Fibroblast of mammary gland (primary cell): ENCODE measurements around the gene MTFP1.

ENCODE experiments used
- DNase-seq: peaks from one replicate; pipeline ENCODE4 v3.0.0-alpha.2; 2010; ENCODE audit warnings: low read depth
- H3K4me3 ChIP-seq: 2 replicates; pipeline ENCODE4 v1.5.1; 2011; ENCODE audit warnings: low read depth, mild to moderate bottlenecking, low read length, moderate library complexity; ENCODE audit not compliant: control insufficient read depth
- CTCF ChIP-seq: conservative IDR thresholded peaks from 2 replicates; pipeline ENCODE4 v1.5.1; 2011; ENCODE audit warnings: low read depth, low read length, inconsistent platforms; ENCODE audit not compliant: control insufficient read depth, insufficient read depth

MTFP1 gene

GRCh38 chr22:30433773-30434172, 8.2 kb downstream of the MTFP1 start:
- H3K4me3 ChIP-seq = no peak overlapping the region
- no peak for TF ChIP-seq CTCF
- DNase-seq = no peak

GRCh38 chr22:30434843-30435242, 9.3 kb downstream of the MTFP1 start:
- no peak for DNase-seq
- no peak overlapping the region for H3K4me3 ChIP-seq
- no peak for TF ChIP-seq CTCF

- no peak for TF ChIP-seq CTCF
- no peak for DNase-seq
- H3K4me3 ChIP-seq = no peak overlapping the region
Measured at GRCh38 chr22:30435674-30436126, 10.1 kb downstream of the MTFP1 start.

GRCh38 chr22:30436196-30436595, 10.6 kb downstream of the MTFP1 start:
- no peak for TF ChIP-seq CTCF
- no peak overlapping the region for H3K4me3 ChIP-seq
- DNase-seq = no peak

- no peak for TF ChIP-seq CTCF
- no peak overlapping the region for H3K4me3 ChIP-seq
- DNase-seq = no peak
Measured at GRCh38 chr22:30438559-30438958, 13.0 kb downstream of the MTFP1 start.

- TF ChIP-seq CTCF = no peak
- no peak overlapping the region for H3K4me3 ChIP-seq
- no peak for DNase-seq
Measured at GRCh38 chr22:30439226-30439625, 13.7 kb downstream of the MTFP1 start.

GRCh38 chr22:30439836-30440235, 14.3 kb downstream of the MTFP1 start:
- TF ChIP-seq CTCF = no peak

More at GRCh38 chr22:30439836-30440235, 14.3 kb downstream of the MTFP1 start:
- no peak for DNase-seq
- no peak overlapping the region for H3K4me3 ChIP-seq
